22Rv1 (cell line): ENCODE data around the gene JAKMIP2.

Experiments used
- ZFX ChIP-seq: fragments of 450-650 bp; IDR thresholded peaks from 2 replicates; pipeline ENCODE4 v1.6.1; 2017; ENCODE audit warnings: antibody characterized with exemption, borderline replicate concordance
- TF ChIP-seq, protein P1 (sequence below): fragments of 450-650 bp; IDR thresholded peaks from 2 replicates; pipeline ENCODE4 v1.5.1; 2017; ENCODE audit warnings: mild to moderate bottlenecking

DNA sequence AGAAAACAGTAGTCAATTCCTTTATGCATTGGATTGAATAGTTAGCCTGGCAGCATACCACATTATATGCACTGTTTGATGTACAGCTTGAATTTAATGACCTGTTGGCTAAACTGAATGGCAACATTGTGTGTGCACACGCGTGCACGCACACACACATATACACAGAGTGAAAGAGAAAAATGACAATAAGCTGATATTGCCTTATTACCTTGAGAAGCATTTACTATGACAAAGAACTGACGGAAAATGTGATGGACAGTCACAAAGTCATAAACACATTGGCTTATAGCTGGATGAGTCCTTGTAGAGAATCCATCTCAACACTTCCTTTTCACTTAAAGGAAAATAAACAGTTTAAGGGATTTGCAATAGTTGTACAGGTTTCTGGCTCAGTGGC is 15.5 kb downstream of the JAKMIP2 start:
- TF ChIP-seq, protein P1, sequence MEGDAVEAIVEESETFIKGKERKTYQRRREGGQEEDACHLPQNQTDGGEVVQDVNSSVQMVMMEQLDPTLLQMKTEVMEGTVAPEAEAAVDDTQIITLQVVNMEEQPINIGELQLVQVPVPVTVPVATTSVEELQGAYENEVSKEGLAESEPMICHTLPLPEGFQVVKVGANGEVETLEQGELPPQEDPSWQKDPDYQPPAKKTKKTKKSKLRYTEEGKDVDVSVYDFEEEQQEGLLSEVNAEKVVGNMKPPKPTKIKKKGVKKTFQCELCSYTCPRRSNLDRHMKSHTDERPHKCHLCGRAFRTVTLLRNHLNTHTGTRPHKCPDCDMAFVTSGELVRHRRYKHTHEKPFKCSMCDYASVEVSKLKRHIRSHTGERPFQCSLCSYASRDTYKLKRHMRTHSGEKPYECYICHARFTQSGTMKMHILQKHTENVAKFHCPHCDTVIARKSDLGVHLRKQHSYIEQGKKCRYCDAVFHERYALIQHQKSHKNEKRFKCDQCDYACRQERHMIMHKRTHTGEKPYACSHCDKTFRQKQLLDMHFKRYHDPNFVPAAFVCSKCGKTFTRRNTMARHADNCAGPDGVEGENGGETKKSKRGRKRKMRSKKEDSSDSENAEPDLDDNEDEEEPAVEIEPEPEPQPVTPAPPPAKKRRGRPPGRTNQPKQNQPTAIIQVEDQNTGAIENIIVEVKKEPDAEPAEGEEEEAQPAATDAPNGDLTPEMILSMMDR, result no peak
- no peak for TF ChIP-seq ZFX
